GM10266 (cell line): ENCODE measurements around the gene CRTC3.

ENCODE experiments used
- DNase-seq: peaks from one replicate; pipeline ENCODE4 v3.0.0; 2012; ENCODE audit errors: extremely low spot score
- CTCF ChIP-seq: IDR thresholded peaks from 2 replicates; pipeline ENCODE4 v1.5.1; 2012; ENCODE audit warnings: mild to moderate bottlenecking, low read depth; ENCODE audit not compliant: control insufficient read depth, insufficient read depth; ENCODE audit errors: missing control alignments

Gene CRTC3

GRCh38 chr15:90675464-90675863, 145.7 kb downstream of the CRTC3 start:
- no peak for DNase-seq
- no peak for TF ChIP-seq CTCF

- no peak for TF ChIP-seq CTCF
- no peak for DNase-seq
Observed at GRCh38 chr15:90677807-90678790, 148.4 kb downstream of the CRTC3 start.

- no peak for TF ChIP-seq CTCF
- DNase-seq, result no peak
Observed at GRCh38 chr15:90679959-90680358, 150.2 kb downstream of the CRTC3 start.

- DNase-seq, result no peak
- TF ChIP-seq CTCF, result no peak
Observed at GRCh38 chr15:90680371-90680935, 150.7 kb downstream of the CRTC3 start.

GRCh38 chr15:90681056-90681455, 151.3 kb downstream of the CRTC3 start:
- no peak for TF ChIP-seq CTCF
- no peak for DNase-seq

GRCh38 chr15:90681480-90681879, 151.8 kb downstream of the CRTC3 start:
- no peak for DNase-seq
- no peak for TF ChIP-seq CTCF

GRCh38 chr15:90683371-90683770, 153.6 kb downstream of the CRTC3 start:
- no peak for TF ChIP-seq CTCF
- DNase-seq, result no peak
